CD4-positive, alpha-beta T cell (primary cell): Measurements from ENCODE around the gene NDUFB5. TPM values are rescaled to one million over a fixed set of nuclear protein-coding genes. Genes with fewer than 3 reads are reported as not detected.

Experiments used
- ATAC-seq: fragments of 200-7000 bp; cut with Tn5 transposase; one replicate; pipeline ENCODE4 v1.10.0; 2022; ENCODE audit warnings: mild to moderate bottlenecking; ENCODE audit not compliant: poor library complexity
- CTCF ChIA-PET: fragments of 350-600 bp; sonication (Branson Sonifier 250); formaldehyde crosslinking; loops from one replicate; lab custom pipeline; 2021; ENCODE audit warnings: antibody characterized with exemption, inconsistent platforms; lab: Charles Lee
- POLR2A ChIA-PET: fragments of 350-600 bp; sonication (Branson Sonifier 250); formaldehyde crosslinking; loops from one replicate; lab custom pipeline; 2021; ENCODE audit warnings: antibody characterized with exemption, inconsistent platforms; lab: Charles Lee
- DNase-seq, 14 experiments: peaks; one replicate each; pipeline ENCODE4 v3.0.0-alpha.2; 2013 to 2020; ENCODE audit warnings: mixed read lengths in 2 of 14
- H3K27ac ChIP-seq, 2 donors: one replicate each; pipeline versions ENCODE4 v1.5.1 to v1.7.0; 2013; ENCODE audit warnings: low read length in 2 of 2, low read depth in 1 of 2, mild to moderate bottlenecking in 1 of 2
- H3K27me3 ChIP-seq, 2 experiments: 1 replicate in 1 of 2; 2 replicates in 1 of 2; pipeline versions ENCODE4 v1.6.1 to v1.7.0; 2013; ENCODE audit warnings: low read length in 2 of 2, control low read depth in 1 of 2, mild to moderate bottlenecking in 1 of 2, moderate library complexity in 1 of 2; ENCODE audit not compliant: insufficient read depth in 2 of 2, control insufficient read depth in 1 of 2
- H3K36me3 ChIP-seq: one replicate; pipeline ENCODE4 v1.6.1; 2013; ENCODE audit warnings: low read length, control low read depth; ENCODE audit not compliant: insufficient read depth
- H3K4me1 ChIP-seq: one replicate; pipeline ENCODE4 v1.6.1; 2013; ENCODE audit warnings: low read length, control low read depth; ENCODE audit not compliant: insufficient read depth
- H3K4me3 ChIP-seq: one replicate; pipeline ENCODE4 v1.5.1; 2013; ENCODE audit warnings: mild to moderate bottlenecking, low read length, moderate library complexity
- H3K9me3 ChIP-seq, 2 experiments: 1 replicate in 1 of 2; 2 replicates in 1 of 2; pipeline versions ENCODE4 v1.6.1 to v1.7.0; 2013; ENCODE audit warnings: low read length in 2 of 2, mild to moderate bottlenecking in 2 of 2, control low read depth in 1 of 2, moderate library complexity in 1 of 2; ENCODE audit not compliant: control insufficient read depth in 1 of 2, insufficient read depth in 1 of 2
- H3K27ac Mint-ChIP-seq: one replicate; pipeline ENCODE4 v1.8.0; 2020; ENCODE audit warnings: mixed read lengths
- H3K27me3 Mint-ChIP-seq: one replicate; pipeline ENCODE4 v1.8.0; 2021; ENCODE audit warnings: mixed read lengths
- H3K36me3 Mint-ChIP-seq: one replicate; pipeline ENCODE4 v1.8.0; 2021; ENCODE audit warnings: low read depth, mixed read lengths
- H3K4me1 Mint-ChIP-seq: one replicate; pipeline ENCODE4 v1.8.0; 2021; ENCODE audit warnings: low read depth, mixed read lengths
- H3K4me3 Mint-ChIP-seq: one replicate; pipeline ENCODE4 v1.8.0; 2020; ENCODE audit warnings: mild to moderate bottlenecking, mixed read lengths
- H3K9me3 Mint-ChIP-seq: one replicate; pipeline ENCODE4 v1.8.0; 2020; ENCODE audit warnings: mixed read lengths
- intact Hi-C, 2 experiments: fragments of 100-400 bp; cut with DNase I in 1 of 2; cut with micrococcal nuclease in 1 of 2; formaldehyde crosslinking; loops; one replicate each; pipeline versions ENCODE4 v1.15.1 to v1.9.0; 2023 to 2025; cut with DNase I, micrococcal nuclease
- total RNA-seq, 174 experiments: library from RNA in 2 of 174; stranded (reverse) in 2 of 174; gene quantifications; one replicate each; pipeline ENCODE4 v1.2.3 and lab custom pipeline; 2021 to 2026
- TF ChIP-seq, protein P1 (sequence below): fragments of 200-600 bp; IDR thresholded peaks from one replicate; pipeline ENCODE4 v1.8.0; 2022; ENCODE audit warnings: antibody characterized with exemption, mild to moderate bottlenecking

The NDUFB5 gene
- total RNA-seq, 2 experiments from 2014 or later = 20.3 to 24.2 TPM

DNA sequence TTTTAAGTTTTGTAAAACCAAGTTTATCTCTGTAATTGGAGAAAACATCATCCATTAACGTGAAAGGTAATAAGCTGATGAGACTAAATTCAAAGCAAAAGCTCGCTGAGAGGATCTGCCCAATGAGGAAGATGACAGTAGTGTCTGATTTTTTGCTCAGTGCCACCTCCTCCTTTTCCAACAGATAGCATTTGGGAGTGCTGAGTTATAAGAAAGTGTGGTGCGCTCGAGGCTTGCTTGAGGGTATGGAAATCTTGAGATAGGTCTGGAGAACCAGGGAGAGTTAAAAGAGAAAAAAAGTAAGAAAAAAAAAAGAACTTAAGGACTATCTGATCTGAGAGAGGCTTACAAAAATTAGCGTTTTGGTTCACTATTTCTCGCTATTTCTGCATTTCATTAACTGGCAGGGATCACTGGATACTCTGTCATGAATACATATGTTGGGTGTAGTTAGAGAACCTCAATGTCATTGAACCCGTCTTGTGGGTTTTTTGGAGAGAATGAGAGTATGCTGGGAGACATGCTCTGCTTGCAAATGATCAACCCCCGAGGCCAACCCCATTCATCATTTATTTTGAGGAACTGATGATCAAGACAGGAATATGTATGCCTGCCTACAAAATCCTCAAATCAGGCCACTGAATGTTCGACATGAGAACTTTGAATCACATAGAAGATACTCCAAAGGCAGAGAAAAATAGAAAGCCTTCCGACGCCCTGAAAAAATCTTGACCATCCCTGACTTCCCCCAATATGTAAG, 47.3 kb downstream of the NDUFB5 start:
- CTCF ChIA-PET = no interaction called here
- peak overlapping the region; percentile 47 for H3K27ac Mint-ChIP-seq
- H3K4me3 ChIP-seq = peak overlapping the region; percentile 94
- no peaks in the 10 kb centered on the region for H3K36me3 ChIP-seq
- POLR2A ChIA-PET = interaction anchor here (0.9 to 2.5 kb wide), 5 partner anchors 10 to 950 kb away, joined by 3 to 19 read pairs (median 12); partner anchors contain the start of genes ACTL6A, MRPL47, NDUFB5 and PIK3CA
- TF ChIP-seq, protein P1, sequence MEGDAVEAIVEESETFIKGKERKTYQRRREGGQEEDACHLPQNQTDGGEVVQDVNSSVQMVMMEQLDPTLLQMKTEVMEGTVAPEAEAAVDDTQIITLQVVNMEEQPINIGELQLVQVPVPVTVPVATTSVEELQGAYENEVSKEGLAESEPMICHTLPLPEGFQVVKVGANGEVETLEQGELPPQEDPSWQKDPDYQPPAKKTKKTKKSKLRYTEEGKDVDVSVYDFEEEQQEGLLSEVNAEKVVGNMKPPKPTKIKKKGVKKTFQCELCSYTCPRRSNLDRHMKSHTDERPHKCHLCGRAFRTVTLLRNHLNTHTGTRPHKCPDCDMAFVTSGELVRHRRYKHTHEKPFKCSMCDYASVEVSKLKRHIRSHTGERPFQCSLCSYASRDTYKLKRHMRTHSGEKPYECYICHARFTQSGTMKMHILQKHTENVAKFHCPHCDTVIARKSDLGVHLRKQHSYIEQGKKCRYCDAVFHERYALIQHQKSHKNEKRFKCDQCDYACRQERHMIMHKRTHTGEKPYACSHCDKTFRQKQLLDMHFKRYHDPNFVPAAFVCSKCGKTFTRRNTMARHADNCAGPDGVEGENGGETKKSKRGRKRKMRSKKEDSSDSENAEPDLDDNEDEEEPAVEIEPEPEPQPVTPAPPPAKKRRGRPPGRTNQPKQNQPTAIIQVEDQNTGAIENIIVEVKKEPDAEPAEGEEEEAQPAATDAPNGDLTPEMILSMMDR = no peak
- peaks cover 22% of the 10 kb centered on the region for H3K4me1 ChIP-seq
- H3K27me3 Mint-ChIP-seq = no peaks in the 10 kb centered on the region
- peaks cover 8% of the 10 kb centered on the region for H3K36me3 Mint-ChIP-seq
- H3K27me3 ChIP-seq = no peaks in the 10 kb centered on the region
- ATAC-seq = no peak
- no peaks in the 10 kb centered on the region for H3K9me3 Mint-ChIP-seq
- peaks cover 42% of the 10 kb centered on the region for H3K4me1 Mint-ChIP-seq
- no peak overlapping the region for H3K27ac ChIP-seq
- intact Hi-C loops = loop anchor here (2.0 to 5.0 kb wide), 3 partner anchors 47 to 950 kb away; partner anchors contain the start of genes MRPL47 (in 1 of the 2), NDUFB5 (in 1 of the 2) and TTC14 (in 1 of the 2)
- DNase-seq = peak in 2 of 14 experiments; percentile 15 to 22
- peak overlapping the region; percentile 76 for H3K4me3 Mint-ChIP-seq
- peaks cover 0 to 5% of the 10 kb centered on the region in 2 experiments for H3K9me3 ChIP-seq

DNA sequence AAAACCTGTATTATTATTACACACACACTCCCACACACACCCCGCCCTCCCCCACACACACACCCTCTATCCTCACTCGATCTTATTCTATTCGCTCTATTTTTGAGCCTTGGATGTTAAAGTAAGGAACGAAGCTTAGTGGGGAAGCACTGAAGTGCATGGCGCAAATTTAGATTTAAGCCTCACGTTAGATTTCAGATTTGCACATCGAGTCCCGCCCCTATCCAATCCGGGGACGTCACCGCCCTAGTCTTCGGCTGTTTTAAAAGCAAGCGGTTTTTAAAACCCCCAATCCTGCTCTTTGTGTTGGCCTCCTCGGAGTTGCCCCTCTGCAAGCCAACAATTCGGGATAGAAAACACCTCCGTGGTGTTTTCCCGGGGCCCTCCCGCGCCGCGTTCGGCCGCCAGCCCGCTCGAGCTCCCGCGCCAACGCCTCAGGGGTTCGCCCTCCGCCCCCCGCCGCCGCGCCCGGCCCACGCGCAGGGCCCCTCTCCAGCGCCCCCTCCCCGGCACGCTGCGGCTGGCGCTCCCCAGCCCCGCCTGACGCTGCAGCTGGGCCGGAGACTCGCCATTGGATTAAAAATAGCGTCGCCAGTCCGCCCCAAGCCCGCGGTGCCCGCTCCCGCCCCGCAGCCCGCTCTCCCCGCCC, 48.0 kb downstream of the NDUFB5 start, which contains the start of gene USP13:
Gene USP13, plus strand, starts transcription at position 594 of the 649 bp plus-strand sequence. CDS start 186 bp downstream, outside the sequence.
- DNase-seq (peak; percentile 22 to 85 (median 54)), ATAC-seq (peak; percentile 64)
- Mint-ChIP-seq H3K36me3 (peaks cover 8% of the 10 kb centered on the region), H3K4me3 (peak within 1 kb of the TSS; percentile 98), H3K27me3 (no peaks in the 10 kb centered on the region), H3K27ac (peak within 1 kb of the TSS; percentile 91), H3K9me3 (no peaks in the 10 kb centered on the region), H3K4me1 (peaks cover 42% of the 10 kb centered on the region)
- H3K27ac ChIP-seq = peak within 1 kb of the TSS; percentile 47 to 48
- peak within 1 kb of the TSS; percentile 94 for H3K4me3 ChIP-seq
- intact Hi-C loops = loop anchor here (2.0 to 5.0 kb wide), 2 partner anchors 48 to 950 kb away; partner anchors contain the start of genes MRPL47 (in 1 of the 2), NDUFB5 (in 1 of the 2) and TTC14 (in 1 of the 2)
- peaks cover 22% of the 10 kb centered on the region for H3K4me1 ChIP-seq
- no peaks in the 10 kb centered on the region for H3K36me3 ChIP-seq
- peaks cover 0 to 5% of the 10 kb centered on the region in 2 experiments for H3K9me3 ChIP-seq
- TF ChIP-seq, protein P1 = no peak
- no peaks in the 10 kb centered on the region for H3K27me3 ChIP-seq
- ChIA-PET CTCF (no interaction called here), POLR2A (interaction anchor here (0.7 to 2.5 kb wide), 6 partner anchors 9 to 949 kb away, joined by 3 to 19 read pairs (median 12); partner anchors contain the start of genes ACTL6A, MRPL47, NDUFB5 and PIK3CA)
